HG03066 (cell line): Measurements from ENCODE around the gene NHLRC3.
A peak's percentile ranks its signal among the peaks of the same experiment; 100 is the strongest.
"Not testable (repeated sequence)": the region's sequence is repeated elsewhere in the genome, so short reads cannot be mapped to it uniquely, and the experiment has no call there.

Source experiments
- ATAC-seq: cut with Tn5 transposase; IDR thresholded peaks from one replicate; pipeline ENCODE4 v1.9.1; 2021; ENCODE audit warnings: low read depth; ENCODE audit not compliant: unreplicated experiment

The NHLRC3 gene, protein sequence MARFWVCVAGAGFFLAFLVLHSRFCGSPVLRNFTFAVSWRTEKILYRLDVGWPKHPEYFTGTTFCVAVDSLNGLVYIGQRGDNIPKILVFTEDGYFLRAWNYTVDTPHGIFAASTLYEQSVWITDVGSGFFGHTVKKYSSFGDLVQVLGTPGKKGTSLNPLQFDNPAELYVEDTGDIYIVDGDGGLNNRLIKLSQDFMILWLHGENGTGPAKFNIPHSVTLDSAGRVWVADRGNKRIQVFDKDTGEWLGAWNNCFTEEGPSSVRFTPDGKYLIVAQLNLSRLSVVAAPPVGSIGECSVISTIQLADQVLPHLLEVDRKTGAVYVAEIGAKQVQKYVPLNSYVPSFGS

DNA sequence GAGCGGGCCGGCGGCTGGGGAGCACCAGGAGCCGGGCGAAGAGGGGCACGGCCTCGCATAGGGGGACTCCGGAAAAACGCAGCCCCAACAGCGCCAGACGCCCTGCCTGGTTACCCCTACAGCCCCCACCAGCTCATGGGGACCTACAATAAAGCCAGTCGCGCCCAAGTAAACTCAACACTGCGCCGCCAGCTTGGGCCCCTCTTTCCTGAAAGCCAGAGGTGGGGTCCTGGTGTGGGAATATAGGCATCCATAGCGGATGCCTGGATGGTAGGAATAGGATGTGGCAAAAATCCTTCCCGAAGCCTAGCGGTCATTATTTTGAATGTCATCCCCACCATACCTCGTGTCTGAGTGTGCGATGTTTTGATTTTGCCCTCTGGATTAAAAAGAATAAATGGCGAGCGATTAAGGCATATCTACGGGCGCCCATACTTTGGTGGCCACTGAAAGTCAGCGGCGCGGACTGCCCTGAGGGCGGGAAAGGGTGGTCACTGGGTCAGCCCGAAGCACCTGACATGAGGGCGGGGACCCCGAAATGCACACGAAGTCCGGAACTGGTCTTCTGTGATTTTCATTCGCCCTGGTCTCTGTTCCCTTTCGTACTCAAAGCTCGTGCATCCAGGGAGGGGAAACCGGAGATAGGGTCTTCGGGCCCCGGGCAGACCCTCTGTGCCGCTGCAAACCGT, at the start of gene NHLRC3, which contains the start of gene PROSER1:
Gene NHLRC3, plus strand, starts transcription at position 577 of the 689 bp plus-strand sequence. CDS start 184 bp downstream, outside the sequence.
Gene PROSER1, minus strand, starts transcription at position 210 of the 689 bp plus-strand sequence. CDS start 847 bp downstream, outside the sequence.
- peak; percentile 77 for ATAC-seq

DNA sequence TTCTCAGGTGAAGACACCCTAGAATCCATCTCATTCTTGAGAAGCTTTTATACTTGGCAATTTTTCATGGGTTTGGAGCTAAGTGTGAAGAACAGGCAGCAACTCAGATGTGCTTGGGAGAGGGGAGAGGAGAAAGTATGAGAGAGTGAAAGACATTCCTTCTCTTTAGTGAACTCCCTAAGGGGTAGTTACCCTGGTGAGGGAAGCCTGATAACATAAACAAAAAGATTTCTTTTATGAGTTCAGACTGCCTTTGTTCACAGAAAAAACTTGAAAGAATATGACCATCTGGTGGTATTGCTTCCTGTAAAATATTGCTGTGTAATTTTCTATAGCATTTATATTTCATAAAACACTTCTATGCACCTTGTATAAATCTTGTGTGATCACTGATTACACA, 47.6 kb upstream of the NHLRC3 start, which contains the start of gene STOML3:
Gene STOML3, minus strand, starts transcription at position 139 of the 400 bp plus-strand sequence. Its CDS starts 110 bp downstream, at position 29.
- no peak for ATAC-seq

DNA sequence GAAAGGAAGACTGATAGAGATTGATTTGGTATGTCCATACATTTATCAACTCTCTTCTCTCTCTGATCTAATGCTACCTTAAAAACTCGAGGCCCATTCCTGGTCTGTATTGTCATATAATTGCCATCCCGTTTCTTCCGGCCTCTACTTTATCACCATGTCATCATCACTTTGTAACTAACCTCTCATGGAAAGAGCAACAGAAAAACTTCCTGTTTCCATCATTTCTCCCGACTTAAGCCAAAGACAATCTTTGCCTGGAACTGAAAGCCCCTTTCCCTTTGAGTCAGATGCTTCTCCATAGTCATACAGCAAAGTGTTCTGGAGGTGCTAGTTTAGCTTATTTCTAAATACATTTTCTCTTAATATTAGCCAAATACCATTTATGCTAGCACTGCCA, 44.9 kb upstream of the NHLRC3 start:
- no peak for ATAC-seq

DNA sequence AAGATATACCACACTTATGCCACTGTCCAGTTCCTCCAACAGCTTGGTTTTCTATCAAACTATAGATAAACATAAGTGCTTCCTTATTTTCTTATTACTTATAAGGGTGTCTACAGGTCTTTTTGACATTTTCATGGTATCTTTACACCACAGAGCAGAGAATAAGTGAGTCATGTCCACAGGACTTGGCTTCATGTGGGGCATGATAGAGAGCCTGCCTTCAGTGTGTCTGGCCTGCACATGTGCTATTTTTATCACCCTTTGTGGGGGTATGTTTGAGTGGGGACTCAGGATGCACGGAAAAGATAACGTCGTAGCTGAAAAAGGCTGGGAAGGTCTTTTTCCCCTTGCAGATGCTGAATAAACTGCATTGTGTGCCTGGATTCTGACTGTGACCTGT, 39.5 kb upstream of the NHLRC3 start:
- no peak for ATAC-seq

DNA sequence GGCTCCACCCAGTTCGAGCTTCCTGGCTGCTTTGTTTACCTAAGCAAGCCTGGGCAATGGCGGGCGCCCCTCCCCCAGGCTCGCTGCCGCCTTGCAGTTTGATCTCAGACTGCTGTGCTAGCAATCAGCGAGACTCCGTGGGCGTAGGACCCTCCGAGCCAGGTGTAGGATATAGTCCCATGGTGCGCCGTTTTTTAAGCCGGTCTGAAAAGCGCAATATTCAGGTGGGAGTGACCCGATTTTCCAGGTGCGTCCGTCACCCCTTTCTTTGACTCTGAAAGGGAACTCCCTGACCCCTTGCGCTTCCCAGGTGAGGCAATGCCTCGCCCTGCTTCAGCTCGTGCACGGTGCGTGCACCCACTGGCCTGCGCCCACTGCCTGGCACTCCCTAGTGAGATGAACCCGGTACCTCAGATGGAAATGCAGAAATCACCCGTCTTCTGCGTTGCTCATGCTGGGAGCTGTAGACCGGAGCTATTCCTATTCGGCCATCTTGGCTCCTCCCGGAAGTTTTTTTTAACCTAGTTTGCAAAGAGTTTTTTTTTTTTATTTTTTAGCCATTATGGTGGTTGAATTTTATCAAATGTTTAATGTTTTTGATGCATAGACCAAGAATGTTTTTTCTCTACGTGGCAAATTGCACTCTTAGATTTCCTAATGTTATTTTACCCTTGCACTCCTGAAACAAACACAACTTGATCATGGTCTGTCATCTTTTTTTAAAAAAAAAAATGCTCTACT, 31.7 kb upstream of the NHLRC3 start:
- not testable (repeated sequence) for ATAC-seq

DNA sequence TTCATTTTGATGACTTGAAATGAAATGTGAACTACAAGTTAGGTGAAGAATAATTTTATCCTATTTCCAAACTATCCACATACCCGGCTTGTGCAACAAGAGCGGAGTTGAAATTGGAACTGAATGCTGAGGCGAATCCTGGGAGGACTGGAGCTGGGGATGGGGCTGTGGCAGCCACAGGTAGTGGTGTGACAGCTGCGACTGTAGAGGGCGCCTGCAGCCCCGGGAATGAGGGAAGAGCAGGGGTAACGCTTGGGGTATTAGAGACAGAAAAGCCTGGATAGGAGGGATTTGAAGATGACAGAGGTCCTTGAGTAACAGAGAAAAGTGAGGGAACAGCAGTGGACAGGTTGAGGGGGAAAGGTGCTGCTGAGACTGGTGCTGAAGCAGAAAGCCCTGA, 25.6 kb upstream of the NHLRC3 start:
- ATAC-seq: no peak

DNA sequence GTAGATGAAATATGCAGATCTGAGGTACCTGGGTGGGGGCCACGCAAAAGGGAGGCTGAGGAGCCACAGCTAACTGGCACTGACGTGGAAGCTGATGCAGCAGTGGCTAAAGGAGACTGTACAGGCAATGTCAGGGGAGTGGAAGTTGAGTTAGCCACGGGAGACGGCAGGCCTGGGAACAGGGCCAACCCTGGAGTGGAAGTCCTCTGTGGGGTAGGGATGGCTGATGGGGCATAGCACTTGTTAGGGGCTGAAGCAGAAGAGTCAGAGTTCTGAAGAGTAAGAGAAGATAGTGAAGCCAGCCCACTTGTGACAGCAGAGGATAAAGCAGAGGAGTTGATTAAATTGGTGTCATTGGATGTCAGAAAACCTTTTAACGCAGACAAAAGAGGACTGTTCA, 24.8 kb upstream of the NHLRC3 start:
- no peak for ATAC-seq

DNA sequence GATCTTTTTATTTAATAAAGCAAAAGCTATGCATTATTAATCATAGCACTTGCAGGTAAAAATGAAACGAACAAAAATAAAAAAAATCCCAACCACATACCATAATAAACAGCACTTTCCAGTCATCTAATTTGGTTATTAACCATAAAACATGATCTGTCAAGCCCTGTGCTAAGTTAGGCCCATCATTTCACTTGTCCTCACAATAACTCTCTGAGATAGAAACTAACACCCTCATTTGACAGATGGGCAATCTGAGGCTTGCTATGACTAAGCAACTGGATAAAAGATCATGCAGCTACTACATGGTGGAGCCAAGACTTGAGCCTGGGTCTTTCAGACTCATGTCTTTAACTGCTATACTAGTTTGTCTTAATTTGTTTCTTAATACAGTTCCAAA, 22.2 kb upstream of the NHLRC3 start:
- peak; percentile 84 for ATAC-seq

DNA sequence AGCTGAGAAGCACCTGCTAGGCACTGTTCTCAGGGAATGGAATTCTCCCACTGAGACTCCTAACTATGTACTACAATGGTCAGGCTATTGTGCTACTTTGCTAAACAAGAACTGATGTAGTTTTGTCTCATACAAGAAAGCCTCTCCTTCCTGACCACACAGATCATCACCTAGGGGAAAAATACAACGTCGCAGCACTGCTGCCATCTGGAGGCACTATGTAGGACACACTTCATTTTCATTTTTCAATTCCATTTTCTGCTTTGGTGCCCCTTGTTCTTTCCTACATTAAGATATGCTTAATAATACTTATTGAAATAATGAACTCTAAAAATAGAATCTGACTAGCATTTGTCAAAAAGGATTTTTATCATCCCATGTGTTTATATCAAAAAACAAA, 21.5 kb upstream of the NHLRC3 start:
- ATAC-seq: peak; percentile 64

DNA sequence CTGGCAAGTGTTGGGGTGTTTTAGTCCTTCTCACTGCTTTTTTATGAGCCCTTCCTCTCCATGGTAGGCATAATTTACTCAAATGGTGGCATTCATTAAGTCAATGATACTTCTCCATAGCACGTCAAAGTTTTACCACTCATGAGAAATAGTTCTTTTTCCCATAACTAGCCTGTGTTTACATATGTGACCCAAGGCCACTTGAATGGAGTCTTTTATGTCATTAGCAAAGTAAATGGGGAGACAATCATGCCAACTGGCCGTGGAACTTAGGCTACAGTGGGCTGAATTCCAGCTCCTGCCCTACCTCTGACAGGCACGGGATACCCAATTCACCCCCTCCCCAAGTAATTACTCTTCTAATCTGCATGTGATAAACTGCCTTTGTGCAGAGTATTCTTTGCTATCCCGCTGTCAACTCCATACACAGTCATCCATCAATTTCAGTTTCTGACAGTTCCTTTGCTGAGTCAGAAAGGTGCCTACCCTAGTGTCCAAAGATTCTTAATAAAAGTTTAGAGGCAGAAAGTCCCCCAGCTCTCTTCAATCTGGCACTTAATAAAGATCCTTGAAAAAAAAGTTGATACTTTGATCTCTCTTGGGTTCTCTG, 17.3 kb upstream of the NHLRC3 start:
- no peak for ATAC-seq

DNA sequence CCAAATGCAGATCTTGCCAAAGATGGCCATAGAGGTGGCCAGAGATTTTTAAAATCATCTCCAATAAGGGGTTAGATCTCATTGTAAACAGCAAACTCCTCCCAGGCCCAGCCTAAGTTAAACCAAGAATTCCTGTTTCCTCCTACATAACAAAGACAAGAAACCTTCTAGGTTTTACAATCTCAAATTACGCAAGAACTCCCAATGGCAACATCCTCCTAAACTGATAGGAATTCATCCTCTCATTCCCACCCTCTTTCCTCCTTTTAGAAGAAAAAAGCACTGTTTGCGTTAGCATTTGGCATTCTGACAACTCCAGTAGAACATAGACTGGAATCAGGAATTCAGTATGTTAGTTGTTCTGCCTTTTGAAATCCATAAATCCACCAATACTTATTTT, 14.9 kb upstream of the NHLRC3 start:
- no peak for ATAC-seq

DNA sequence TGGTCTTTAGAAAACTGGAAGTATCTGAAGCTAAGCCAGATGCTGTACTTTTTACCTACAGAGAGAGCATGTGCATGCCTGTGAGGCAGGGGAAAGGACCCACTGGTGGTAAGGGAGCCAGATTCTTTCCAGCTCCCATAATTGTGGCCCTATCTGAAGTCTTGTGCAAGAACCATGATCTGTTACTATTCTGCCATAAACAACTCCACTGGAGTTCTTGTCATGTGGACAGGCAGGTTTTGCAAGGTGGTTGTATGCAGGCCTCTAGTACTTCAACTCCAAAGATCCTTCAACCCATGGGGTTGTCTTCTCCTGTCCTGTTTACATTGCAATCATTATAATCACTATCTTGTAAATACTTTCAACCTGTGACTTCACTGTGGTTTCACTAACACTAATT, 14.5 kb upstream of the NHLRC3 start:
- no peak for ATAC-seq

DNA sequence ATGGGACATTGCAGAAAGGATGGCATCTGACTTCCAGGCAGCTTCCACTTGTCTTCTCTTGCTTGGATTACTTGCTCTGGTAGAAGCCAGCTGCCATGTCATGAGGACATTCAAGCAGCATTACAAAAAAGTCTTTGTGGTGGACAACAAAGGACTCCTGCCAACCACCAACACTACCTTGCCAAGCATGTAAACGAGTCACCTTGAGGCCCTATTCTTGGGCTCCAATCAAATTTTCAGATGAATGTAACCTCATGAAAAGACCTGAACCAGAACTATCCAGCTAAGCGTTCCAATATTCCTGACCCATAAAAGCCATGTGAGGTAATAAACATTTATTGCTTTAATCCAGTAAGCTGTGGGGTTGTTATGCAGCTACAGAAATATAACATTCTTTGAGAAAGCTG, 12.8 kb upstream of the NHLRC3 start:
- ATAC-seq: no peak

DNA sequence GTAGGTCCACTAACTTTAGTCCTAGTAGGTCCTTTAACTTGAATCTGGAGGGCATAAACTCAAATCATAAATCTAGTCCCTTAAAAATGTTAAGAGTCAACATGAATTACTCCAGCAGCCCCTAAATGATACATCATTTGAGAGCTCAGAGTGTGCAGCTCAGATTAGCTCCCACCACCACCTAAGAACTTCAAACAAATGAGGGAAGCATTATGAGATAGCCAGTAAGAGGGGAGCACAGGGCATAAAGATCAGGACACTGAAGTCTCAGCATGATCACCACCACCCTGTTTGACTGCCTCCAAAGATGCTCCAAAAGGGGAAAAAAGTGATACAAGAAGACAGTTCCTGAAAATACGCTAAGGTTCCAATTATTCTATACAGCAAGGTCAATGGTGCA, 6.1 kb upstream of the NHLRC3 start:
- ATAC-seq: no peak

DNA sequence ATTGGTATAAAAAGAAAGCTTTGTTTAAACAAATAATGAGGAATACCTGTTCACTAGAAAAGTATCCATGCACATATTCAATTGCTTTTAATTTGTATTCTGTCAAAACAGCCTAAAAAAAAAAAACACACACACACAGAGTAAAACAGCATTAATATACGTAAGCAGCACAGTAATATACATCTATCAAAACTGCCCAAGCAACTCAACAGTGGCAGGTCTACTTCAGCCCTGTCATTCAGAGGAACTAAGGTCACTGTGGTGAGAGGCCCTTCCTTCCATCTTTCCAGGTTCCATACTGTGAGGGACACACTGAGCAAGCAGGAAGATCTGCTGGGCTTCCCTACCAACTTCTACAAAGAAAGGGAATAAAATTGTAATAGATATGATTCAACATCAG, 4.2 kb upstream of the NHLRC3 start:
- ATAC-seq: no peak

DNA sequence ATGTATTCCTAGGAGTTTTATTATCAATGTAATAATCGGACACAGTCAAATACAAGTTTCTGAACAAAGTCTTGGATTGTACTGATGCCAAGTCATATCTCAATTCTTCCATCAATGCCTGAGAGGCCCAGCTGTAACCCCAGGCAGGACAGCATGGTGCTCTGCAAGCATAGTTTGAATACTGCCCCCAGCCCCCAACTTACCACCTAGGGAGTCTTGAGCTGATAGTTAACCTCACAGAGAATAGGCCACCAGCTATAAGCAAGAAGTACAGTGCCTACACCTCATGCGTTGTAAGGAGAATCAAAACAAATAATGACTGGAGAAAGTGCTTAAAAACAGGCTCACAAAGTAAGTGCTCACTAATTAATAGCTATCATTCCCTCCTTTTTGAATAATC, 3.1 kb upstream of the NHLRC3 start:
- ATAC-seq: no peak

DNA sequence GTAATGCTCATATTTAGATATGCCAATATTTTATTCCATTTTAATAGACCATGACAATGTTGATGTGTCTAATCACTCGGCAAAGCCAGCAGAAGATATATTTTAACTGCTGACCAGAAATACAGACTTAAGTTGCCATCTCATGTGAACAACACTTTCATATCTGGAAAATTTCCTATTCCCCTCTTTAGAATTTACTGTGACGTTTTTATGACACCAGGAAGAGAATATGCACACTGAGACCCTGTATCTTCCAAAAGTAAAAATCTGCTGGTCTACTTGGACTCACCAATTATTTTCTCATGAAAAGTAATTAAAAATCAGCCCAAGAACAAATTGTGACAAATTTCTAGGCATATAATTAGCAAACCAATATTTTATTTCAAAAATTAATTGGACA, 2.5 kb upstream of the NHLRC3 start:
- ATAC-seq: no peak

DNA sequence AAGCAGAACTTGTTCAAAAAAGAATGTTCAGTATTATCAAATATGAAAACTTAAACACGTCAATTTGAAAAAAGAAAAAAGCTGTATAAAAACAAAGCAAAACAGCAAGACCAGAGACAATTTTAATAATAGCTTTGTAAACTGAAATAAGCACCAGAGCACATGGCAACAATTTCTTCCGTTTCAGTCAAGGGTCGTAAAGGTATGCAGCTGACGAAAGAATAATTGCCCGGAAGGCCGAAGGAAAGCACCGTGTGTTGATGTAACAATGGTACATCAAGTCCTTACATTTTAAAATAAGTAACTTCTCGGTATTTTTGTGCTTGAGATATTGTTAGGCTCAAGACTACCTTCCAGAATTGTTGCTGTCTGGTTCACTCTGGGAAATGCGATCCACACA, 2.0 kb upstream of the NHLRC3 start:
- no peak for ATAC-seq

DNA sequence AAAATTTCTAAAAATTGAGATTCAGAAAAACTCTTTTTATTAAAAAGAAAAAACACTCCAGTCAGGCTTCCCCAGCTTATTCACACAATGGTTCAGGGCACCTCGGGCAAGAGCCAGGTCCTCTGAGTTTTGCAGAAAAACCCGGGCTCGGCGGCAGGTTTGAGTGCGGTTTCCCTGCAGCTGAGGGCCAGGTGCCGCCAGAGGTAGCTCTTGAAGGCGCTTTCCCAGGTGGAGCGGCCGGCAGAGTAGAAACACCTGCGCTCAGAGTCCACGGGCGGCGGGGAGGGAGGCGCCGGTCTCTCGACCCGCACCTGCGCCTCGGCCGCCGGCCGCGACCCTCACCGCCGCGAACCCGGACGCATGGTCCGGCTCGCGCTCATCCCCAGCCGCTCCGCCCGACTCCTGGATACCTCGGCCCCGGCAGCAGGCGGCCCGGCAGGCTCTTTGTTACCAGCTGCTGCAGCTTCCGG, 811 bp upstream of the NHLRC3 start:
- peak; percentile 21 for ATAC-seq

DNA sequence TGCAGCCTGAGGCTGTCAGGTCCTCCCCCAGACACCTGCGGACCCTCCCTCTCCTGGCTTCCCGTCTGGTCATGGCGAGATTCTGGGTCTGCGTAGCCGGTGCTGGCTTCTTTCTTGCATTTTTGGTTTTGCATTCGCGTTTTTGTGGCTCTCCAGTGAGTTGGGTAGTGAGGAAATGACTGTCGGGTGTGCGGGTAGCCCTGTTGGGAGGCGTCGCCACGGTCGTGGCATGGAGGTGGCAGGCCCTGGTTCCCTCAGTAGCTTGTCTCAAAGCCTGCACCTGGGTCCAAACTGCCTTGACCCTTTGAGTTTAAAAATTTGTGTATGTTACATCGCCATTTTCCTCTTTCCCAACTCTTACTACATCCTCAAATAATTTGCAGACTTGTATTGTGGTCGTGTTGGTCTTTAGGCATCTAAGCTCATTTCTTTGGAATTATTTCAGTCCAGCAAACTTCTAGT, 344 bp downstream of the NHLRC3 start:
- peak; percentile 26 for ATAC-seq

DNA sequence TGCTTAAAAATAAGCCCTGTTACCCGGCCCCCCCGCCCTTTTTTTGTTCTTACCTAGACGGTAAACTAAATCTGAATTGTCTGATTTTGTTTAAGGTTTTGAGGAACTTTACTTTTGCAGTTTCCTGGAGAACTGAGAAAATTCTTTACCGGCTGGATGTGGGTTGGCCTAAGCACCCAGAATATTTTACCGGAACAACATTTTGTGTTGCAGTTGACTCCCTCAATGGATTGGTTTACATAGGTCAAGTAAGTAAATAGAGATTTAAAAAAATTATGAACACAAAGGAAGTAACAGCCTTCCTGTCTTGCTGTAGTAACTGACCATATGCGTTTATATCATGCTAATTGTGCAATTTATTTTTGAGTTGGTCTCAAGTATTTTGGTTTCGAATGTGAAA, 785 bp downstream of the NHLRC3 start:
- ATAC-seq: no peak
